Measurements from ENCODE around the gene SYNDIG1. TPM values are rescaled to one million over a fixed set of nuclear protein-coding genes. Genes with fewer than 3 reads are reported as not detected.

SYNDIG1 gene
- total and polyA plus RNA-seq, 9 of the 15 experiments (the other 6 are each of a cell fraction or from before 2014, with no cell fraction given) = not detected

DNA sequence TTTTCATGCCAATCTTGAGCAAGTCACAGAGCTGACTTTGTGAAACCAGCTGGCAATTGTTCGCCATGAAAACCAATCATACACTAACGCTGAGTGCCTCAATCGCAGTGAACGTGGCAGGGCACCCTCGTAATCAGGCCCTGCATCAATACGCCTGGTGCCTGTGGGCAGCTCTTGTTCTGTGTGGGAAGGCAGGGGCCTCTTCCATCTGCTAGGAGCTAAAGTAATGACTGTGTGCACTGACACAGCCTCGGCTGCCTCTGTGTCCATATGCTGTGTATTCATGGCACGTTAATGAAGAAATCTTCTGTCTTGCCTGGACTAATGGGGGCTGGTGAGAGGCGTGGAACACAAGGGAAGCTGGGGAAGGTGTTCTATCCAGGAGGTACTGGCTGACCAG lies 27.8 kb upstream of the SYNDIG1 start (continued):
- TF ChIP-seq, protein P1, sequence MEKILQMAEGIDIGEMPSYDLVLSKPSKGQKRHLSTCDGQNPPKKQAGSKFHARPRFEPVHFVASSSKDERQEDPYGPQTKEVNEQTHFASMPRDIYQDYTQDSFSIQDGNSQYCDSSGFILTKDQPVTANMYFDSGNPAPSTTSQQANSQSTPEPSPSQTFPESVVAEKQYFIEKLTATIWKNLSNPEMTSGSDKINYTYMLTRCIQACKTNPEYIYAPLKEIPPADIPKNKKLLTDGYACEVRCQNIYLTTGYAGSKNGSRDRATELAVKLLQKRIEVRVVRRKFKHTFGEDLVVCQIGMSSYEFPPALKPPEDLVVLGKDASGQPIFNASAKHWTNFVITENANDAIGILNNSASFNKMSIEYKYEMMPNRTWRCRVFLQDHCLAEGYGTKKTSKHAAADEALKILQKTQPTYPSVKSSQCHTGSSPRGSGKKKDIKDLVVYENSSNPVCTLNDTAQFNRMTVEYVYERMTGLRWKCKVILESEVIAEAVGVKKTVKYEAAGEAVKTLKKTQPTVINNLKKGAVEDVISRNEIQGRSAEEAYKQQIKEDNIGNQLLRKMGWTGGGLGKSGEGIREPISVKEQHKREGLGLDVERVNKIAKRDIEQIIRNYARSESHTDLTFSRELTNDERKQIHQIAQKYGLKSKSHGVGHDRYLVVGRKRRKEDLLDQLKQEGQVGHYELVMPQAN (IDR thresholded peaks at IDR 0.05; ENCODE audit: borderline replicate concordance) = no peak
- no peak for TF ChIP-seq BRD9 (IDR thresholded peaks at IDR 0.05; ENCODE audit: low read depth, partially characterized antibody)
- TF ChIP-seq HDAC6 (IDR thresholded peaks at IDR 0.05; ENCODE audit: low read depth, low read length) = no peak
- no peak for TF ChIP-seq BACH1 (tag; IDR thresholded peaks at IDR 0.05)
- TF ChIP-seq DNMT1 (IDR thresholded peaks at IDR 0.05) = no peak
- TF ChIP-seq, protein P2, sequence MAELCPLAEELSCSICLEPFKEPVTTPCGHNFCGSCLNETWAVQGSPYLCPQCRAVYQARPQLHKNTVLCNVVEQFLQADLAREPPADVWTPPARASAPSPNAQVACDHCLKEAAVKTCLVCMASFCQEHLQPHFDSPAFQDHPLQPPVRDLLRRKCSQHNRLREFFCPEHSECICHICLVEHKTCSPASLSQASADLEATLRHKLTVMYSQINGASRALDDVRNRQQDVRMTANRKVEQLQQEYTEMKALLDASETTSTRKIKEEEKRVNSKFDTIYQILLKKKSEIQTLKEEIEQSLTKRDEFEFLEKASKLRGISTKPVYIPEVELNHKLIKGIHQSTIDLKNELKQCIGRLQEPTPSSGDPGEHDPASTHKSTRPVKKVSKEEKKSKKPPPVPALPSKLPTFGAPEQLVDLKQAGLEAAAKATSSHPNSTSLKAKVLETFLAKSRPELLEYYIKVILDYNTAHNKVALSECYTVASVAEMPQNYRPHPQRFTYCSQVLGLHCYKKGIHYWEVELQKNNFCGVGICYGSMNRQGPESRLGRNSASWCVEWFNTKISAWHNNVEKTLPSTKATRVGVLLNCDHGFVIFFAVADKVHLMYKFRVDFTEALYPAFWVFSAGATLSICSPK (IDR thresholded peaks at IDR 0.05; ENCODE audit: borderline replicate concordance) = no peak
- TF ChIP-seq ZNF398 (CRISPR knock-in tag; IDR thresholded peaks at IDR 0.05) = no peak
- no peak for TF ChIP-seq ELF2 (CRISPR knock-in tag; IDR thresholded peaks at IDR 0.05)
